Peyer's patch (tissue), 4 donors: ENCODE measurements around the gene ATRN.

Experiments used
- CTCF ChIP-seq, 6 experiments: fragments of 450-650 bp in 4 of 6; fragments of 200-600 bp in 2 of 6; sonication (generic) in 1 of 6; IDR thresholded peaks; one replicate each; pipeline ENCODE4 v1.5.1; 2017 to 2019; ENCODE audit warnings: antibody characterized with exemption in 6 of 6, mild to moderate bottlenecking in 3 of 6, moderate library complexity in 1 of 6
- POLR2A ChIP-seq, 2 donors: fragments of 450-650 bp; IDR thresholded peaks; one replicate each; pipeline ENCODE4 v1.5.1; 2017; ENCODE audit warnings: antibody characterized with exemption in 2 of 2, mild to moderate bottlenecking in 2 of 2, moderate library complexity in 2 of 2

- TF ChIP-seq CTCF (IDR thresholded peaks at IDR 0.05) = no peak
- no peak for TF ChIP-seq POLR2A (IDR thresholded peaks at IDR 0.05)
These were observed 68.7 kb downstream of the ATRN start for GRCh38 chr20:3539311-3540107.
